ENCODE data around the gene ZKSCAN4. TPM values are rescaled to one million over a fixed set of nuclear protein-coding genes. Genes with fewer than 3 reads are reported as not detected.

ZKSCAN4 gene
- total RNA-seq, 1 experiment from 2014 or later = 7.3 TPM

- TF ChIP-seq FOXP4 (CRISPR knock-in tag; IDR thresholded peaks at IDR 0.05) = no peak
- no peak for TF ChIP-seq OVOL2 (CRISPR knock-in tag; IDR thresholded peaks at IDR 0.05; ENCODE audit: borderline replicate concordance)
- TF ChIP-seq MLX (CRISPR knock-in tag; IDR thresholded peaks at IDR 0.05) = no peak
- TF ChIP-seq ESRRA (CRISPR knock-in tag; IDR thresholded peaks at IDR 0.05; ENCODE audit: borderline replicate concordance) = no peak
- no peak for TF ChIP-seq IRF2 (CRISPR knock-in tag; IDR thresholded peaks at IDR 0.05; ENCODE audit: borderline replicate concordance, low read depth)
Observed at GRCh38 chr6:28266563-28266961, 14.5 kb upstream of the ZKSCAN4 start (continued).

GRCh38 chr6:28264834-28265401 is 12.8 kb upstream of the ZKSCAN4 start:
- POLR2A ChIA-PET = no interaction called here
- peaks cover 53% of the 10 kb centered on the region for H3K27me3 Mint-ChIP-seq (ENCODE audit: low read depth)
- H3K36me3 Mint-ChIP-seq = no peaks in the 10 kb centered on the region
- DNase-seq (ENCODE audit: low spot score) = no peak
- H3K27ac Mint-ChIP-seq = no peak overlapping the region
- H3K9me3 Mint-ChIP-seq = no peaks in the 10 kb centered on the region
- TF ChIP-seq ZNF121 (CRISPR knock-in tag; IDR thresholded peaks at IDR 0.05) = no peak
- TF ChIP-seq USF2 (CRISPR knock-in tag; IDR thresholded peaks at IDR 0.05) = no peak
- TF ChIP-seq NFE2L1 (CRISPR knock-in tag; IDR thresholded peaks at IDR 0.05) = no peak
- TF ChIP-seq ZNF317 (CRISPR knock-in tag; IDR thresholded peaks at IDR 0.05; ENCODE audit: borderline replicate concordance, low read depth) = no peak
- no peak for TF ChIP-seq E2F5 (CRISPR knock-in tag; IDR thresholded peaks at IDR 0.05)
- no peak for TF ChIP-seq HMGXB4 (CRISPR knock-in tag; IDR thresholded peaks at IDR 0.05)
- TF ChIP-seq RORB (CRISPR knock-in tag; IDR thresholded peaks at IDR 0.05) = no peak
- TF ChIP-seq ZNF263 (CRISPR knock-in tag; IDR thresholded peaks at IDR 0.05; ENCODE audit: low read depth) = no peak
- TF ChIP-seq IRF2 (CRISPR knock-in tag; IDR thresholded peaks at IDR 0.05; ENCODE audit: borderline replicate concordance, low read depth) = no peak
- H3K4me3 Mint-ChIP-seq = no peak overlapping the region
- H3K4me1 Mint-ChIP-seq = no peaks in the 10 kb centered on the region
- ATAC-seq = no peak
- CTCF ChIA-PET = interaction anchor here (2.7 kb wide), 1 partner anchor 91 kb away, joined by 34 read pairs; no protein-coding TSS in a partner anchor

- H3K36me3 Mint-ChIP-seq = no peaks in the 10 kb centered on the region
- no peak for DNase-seq (ENCODE audit: low spot score)
- CTCF ChIA-PET = interaction anchor here (1.1 kb wide), 1 partner anchor 56 kb away, joined by 3 read pairs; no protein-coding TSS in a partner anchor
- ATAC-seq = no peak
- TF ChIP-seq ATF3 (CRISPR knock-in tag; conservative IDR thresholded peaks at IDR 0.05) (no peak), SOX15 (CRISPR knock-in tag; IDR thresholded peaks at IDR 0.05) (no peak), ZNF671 (CRISPR knock-in tag; IDR thresholded peaks at IDR 0.05) (no peak)
- no peaks in the 10 kb centered on the region for H3K4me1 Mint-ChIP-seq
- H3K27ac Mint-ChIP-seq = no peak overlapping the region
- no peak overlapping the region for H3K4me3 Mint-ChIP-seq
- POLR2A ChIA-PET = no interaction called here
- peaks cover 63% of the 10 kb centered on the region for H3K27me3 Mint-ChIP-seq (ENCODE audit: low read depth)
- H3K9me3 Mint-ChIP-seq = no peaks in the 10 kb centered on the region
Observed at GRCh38 chr6:28263922-28264321, 11.9 kb upstream of the ZKSCAN4 start.
